Neural progenitor cell (in vitro differentiated cells): ENCODE measurements around the gene AGPAT4. TPM values are rescaled to one million over a fixed set of nuclear protein-coding genes. Genes with fewer than 3 reads are reported as not detected.

Source experiments
- DNase-seq: peaks from one replicate; pipeline ENCODE4 v3.0.0-alpha.2; 2016; ENCODE audit warnings: low spot score
- H2AFZ ChIP-seq: fragments of 200-600 bp; sonication (generic); replicated peaks from 2 replicates; pipeline ENCODE4 v1.6.1; 2016; ENCODE audit warnings: antibody characterized with exemption
- H3F3A ChIP-seq: fragments of 200-600 bp; sonication (generic); 2 replicates; pipeline ENCODE4 v1.6.1; 2016; ENCODE audit warnings: antibody characterized with exemption, low read depth
- H3K27ac ChIP-seq: fragments of 200-600 bp; sonication (generic); 2 replicates; pipeline ENCODE4 v1.5.1; 2016; ENCODE audit warnings: mild to moderate bottlenecking
- H3K27me3 ChIP-seq: fragments of 200-600 bp; sonication (generic); 2 replicates; pipeline ENCODE4 v1.6.1; 2016; ENCODE audit warnings: mild to moderate bottlenecking, moderate library complexity
- H3K36me3 ChIP-seq: fragments of 200-600 bp; sonication (generic); 2 replicates; pipeline ENCODE4 v1.5.1; 2016
- H3K4me1 ChIP-seq: fragments of 200-600 bp; sonication (generic); 2 replicates; pipeline ENCODE4 v1.6.1; 2016; ENCODE audit warnings: mixed run types
- H3K4me2 ChIP-seq: fragments of 200-600 bp; sonication (generic); 2 replicates; pipeline ENCODE4 v1.6.1; 2016
- H3K4me3 ChIP-seq: fragments of 200-600 bp; sonication (generic); 2 replicates; pipeline ENCODE4 v1.5.1; 2016
- H3K79me2 ChIP-seq: fragments of 200-600 bp; sonication (generic); 2 replicates; pipeline ENCODE4 v1.6.1; 2016; ENCODE audit warnings: low read depth
- H3K9ac ChIP-seq: fragments of 200-600 bp; sonication (generic); 2 replicates; pipeline ENCODE4 v1.6.1; 2016
- H3K9me3 ChIP-seq: fragments of 200-600 bp; sonication (generic); 2 replicates; pipeline ENCODE4 v1.5.1; 2016; ENCODE audit warnings: low read depth
- H4K20me1 ChIP-seq: fragments of 200-600 bp; sonication (generic); 2 replicates; pipeline ENCODE4 v1.6.1; 2016; ENCODE audit warnings: low read depth
- H3K27ac Mint-ChIP-seq: 3 replicates; pipeline ENCODE4 v1.8.0; 2021; ENCODE audit warnings: mixed read lengths
- H3K27me3 Mint-ChIP-seq: 2 replicates; pipeline ENCODE4 v1.8.0; 2022; ENCODE audit warnings: low read depth, mild to moderate bottlenecking, inconsistent platforms, moderate library complexity, mixed read lengths; ENCODE audit not compliant: insufficient read depth
- H3K36me3 Mint-ChIP-seq: 3 replicates; pipeline ENCODE4 v1.8.0; 2021; ENCODE audit warnings: mixed read lengths
- H3K4me1 Mint-ChIP-seq: 3 replicates; pipeline ENCODE4 v1.8.0; 2021; ENCODE audit warnings: mixed read lengths
- H3K4me3 Mint-ChIP-seq: 3 replicates; pipeline ENCODE4 v1.8.0; 2021; ENCODE audit warnings: mild to moderate bottlenecking, moderate library complexity, mixed read lengths
- H3K9me3 Mint-ChIP-seq: 3 replicates; pipeline ENCODE4 v1.8.0; 2020; ENCODE audit warnings: mixed read lengths
- CTCF ChIP-seq: fragments of 200-600 bp; sonication (generic); IDR thresholded peaks from 2 replicates; pipeline ENCODE4 v1.5.1; 2017; ENCODE audit warnings: antibody characterized with exemption, mild to moderate bottlenecking
- EZH2 ChIP-seq: fragments of 200-600 bp; sonication (generic); IDR thresholded peaks from 2 replicates; pipeline ENCODE4 v1.6.1; 2017; ENCODE audit warnings: antibody characterized with exemption, mild to moderate bottlenecking, moderate library complexity
- EZH2phosphoT487 ChIP-seq: fragments of 200-600 bp; sonication (generic); IDR thresholded peaks from 2 replicates; pipeline ENCODE4 v1.6.1; 2017; ENCODE audit warnings: antibody characterized with exemption
- total RNA-seq: library from RNA; depleted of rRNA; stranded (reverse); fragments of >200 nt; gene quantifications from 2 replicates; pipeline ENCODE4 v1.2.3, GENCODE V29; 2015; ENCODE audit warnings: low replicate concordance

The AGPAT4 gene
- total RNA-seq, 1 donor from 2014 or later, result 30.5 TPM

- Histone ChIP-seq H4K20me1 (no peaks in the 10 kb centered on the region), H3K4me3 (no peak overlapping the region), H3K36me3 (no peaks in the 10 kb centered on the region), H3K79me2 (no peaks in the 10 kb centered on the region), H3K9ac (no peak overlapping the region), H3K9me3 (no peaks in the 10 kb centered on the region), H2AFZ (no peak overlapping the region), H3K27me3 (no peaks in the 10 kb centered on the region), H3K27ac (no peak overlapping the region), H3F3A (no peaks in the 10 kb centered on the region), H3K4me1 (no peaks in the 10 kb centered on the region), H3K4me2 (no peak overlapping the region)
- Mint-ChIP-seq H3K4me3 (no peak overlapping the region), H3K4me1 (no peaks in the 10 kb centered on the region), H3K27ac (no peak overlapping the region), H3K9me3 (no peaks in the 10 kb centered on the region), H3K36me3 (peaks cover 36% of the 10 kb centered on the region), H3K27me3 (no peaks in the 10 kb centered on the region)
- DNase-seq, result no peak
- no peak for TF ChIP-seq CTCF
- TF ChIP-seq EZH2, result no peak
- TF ChIP-seq EZH2phosphoT487, result no peak
Measured at GRCh38 chr6:161103475-161103874, 170.4 kb downstream of the AGPAT4 start.

GRCh38 chr6:161101517-161101916 lies 172.3 kb downstream of the AGPAT4 start:
- no peak overlapping the region for H3K4me3 ChIP-seq
- H3K4me2 ChIP-seq, result no peak overlapping the region
- no peaks in the 10 kb centered on the region for H3K9me3 Mint-ChIP-seq
- no peaks in the 10 kb centered on the region for H3K79me2 ChIP-seq
- no peak overlapping the region for H3K27ac Mint-ChIP-seq
- peak; percentile 53 for DNase-seq
- H3K36me3 ChIP-seq, result no peaks in the 10 kb centered on the region
- H3K9ac ChIP-seq, result no peak overlapping the region
- H3K27ac ChIP-seq, result no peak overlapping the region
- no peaks in the 10 kb centered on the region for H3F3A ChIP-seq
- no peaks in the 10 kb centered on the region for H3K4me1 Mint-ChIP-seq
- no peaks in the 10 kb centered on the region for H3K27me3 ChIP-seq
- no peaks in the 10 kb centered on the region for H4K20me1 ChIP-seq
- H2AFZ ChIP-seq, result no peak overlapping the region
- no peaks in the 10 kb centered on the region for H3K9me3 ChIP-seq
- peaks cover 32% of the 10 kb centered on the region for H3K36me3 Mint-ChIP-seq
- no peaks in the 10 kb centered on the region for H3K4me1 ChIP-seq
- H3K27me3 Mint-ChIP-seq, result no peaks in the 10 kb centered on the region
- peak; percentile 68 for TF ChIP-seq CTCF
- no peak for TF ChIP-seq EZH2phosphoT487
- no peak for TF ChIP-seq EZH2
- no peak overlapping the region for H3K4me3 Mint-ChIP-seq

- peaks cover 4% of the 10 kb centered on the region for H3K4me1 Mint-ChIP-seq
- Histone ChIP-seq H3F3A (no peaks in the 10 kb centered on the region), H3K27ac (no peak overlapping the region), H3K9ac (no peak overlapping the region), H3K9me3 (no peaks in the 10 kb centered on the region), H3K4me1 (peaks cover 4% of the 10 kb centered on the region), H3K27me3 (no peaks in the 10 kb centered on the region), H3K4me2 (no peak overlapping the region), H3K4me3 (no peak overlapping the region), H4K20me1 (no peaks in the 10 kb centered on the region), H2AFZ (no peak overlapping the region), H3K36me3 (peaks cover 11% of the 10 kb centered on the region), H3K79me2 (no peaks in the 10 kb centered on the region)
- H3K27me3 Mint-ChIP-seq, result no peaks in the 10 kb centered on the region
- TF ChIP-seq EZH2, result no peak
- peak overlapping the region; percentile 34 for H3K27ac Mint-ChIP-seq
- no peaks in the 10 kb centered on the region for H3K9me3 Mint-ChIP-seq
- no peak for DNase-seq
- peaks cover 28% of the 10 kb centered on the region for H3K36me3 Mint-ChIP-seq
- H3K4me3 Mint-ChIP-seq, result no peak overlapping the region
Measured at GRCh38 chr6:161100072-161100471, 173.8 kb downstream of the AGPAT4 start.

GRCh38 chr6:161095916-161096315 lies 177.9 kb downstream of the AGPAT4 start:
- DNase-seq, result no peak
- H3F3A ChIP-seq, result no peaks in the 10 kb centered on the region
- Mint-ChIP-seq H3K9me3 (no peaks in the 10 kb centered on the region), H3K4me1 (peaks cover 5% of the 10 kb centered on the region), H3K27me3 (no peaks in the 10 kb centered on the region), H3K36me3 (peaks cover 21% of the 10 kb centered on the region), H3K4me3 (no peak overlapping the region), H3K27ac (no peak overlapping the region)
- H3K9me3 ChIP-seq, result no peaks in the 10 kb centered on the region
- H3K36me3 ChIP-seq, result peaks cover 12% of the 10 kb centered on the region
- H3K4me1 ChIP-seq, result peaks cover 10% of the 10 kb centered on the region
- no peak overlapping the region for H3K9ac ChIP-seq
- no peak overlapping the region for H3K4me3 ChIP-seq
- no peaks in the 10 kb centered on the region for H3K79me2 ChIP-seq
- H3K27me3 ChIP-seq, result no peaks in the 10 kb centered on the region
- no peak overlapping the region for H2AFZ ChIP-seq
- no peak overlapping the region for H3K27ac ChIP-seq
- TF ChIP-seq EZH2phosphoT487 (no peak), CTCF (no peak), EZH2 (no peak)
- H4K20me1 ChIP-seq, result no peaks in the 10 kb centered on the region
- no peak overlapping the region for H3K4me2 ChIP-seq
